ENCODE measurements around the gene WFIKKN2.
"Not testable (repeated sequence)": the region's sequence is repeated elsewhere in the genome, so short reads cannot be mapped to it uniquely, and the experiment has no call there.

The WFIKKN2 gene

DNA sequence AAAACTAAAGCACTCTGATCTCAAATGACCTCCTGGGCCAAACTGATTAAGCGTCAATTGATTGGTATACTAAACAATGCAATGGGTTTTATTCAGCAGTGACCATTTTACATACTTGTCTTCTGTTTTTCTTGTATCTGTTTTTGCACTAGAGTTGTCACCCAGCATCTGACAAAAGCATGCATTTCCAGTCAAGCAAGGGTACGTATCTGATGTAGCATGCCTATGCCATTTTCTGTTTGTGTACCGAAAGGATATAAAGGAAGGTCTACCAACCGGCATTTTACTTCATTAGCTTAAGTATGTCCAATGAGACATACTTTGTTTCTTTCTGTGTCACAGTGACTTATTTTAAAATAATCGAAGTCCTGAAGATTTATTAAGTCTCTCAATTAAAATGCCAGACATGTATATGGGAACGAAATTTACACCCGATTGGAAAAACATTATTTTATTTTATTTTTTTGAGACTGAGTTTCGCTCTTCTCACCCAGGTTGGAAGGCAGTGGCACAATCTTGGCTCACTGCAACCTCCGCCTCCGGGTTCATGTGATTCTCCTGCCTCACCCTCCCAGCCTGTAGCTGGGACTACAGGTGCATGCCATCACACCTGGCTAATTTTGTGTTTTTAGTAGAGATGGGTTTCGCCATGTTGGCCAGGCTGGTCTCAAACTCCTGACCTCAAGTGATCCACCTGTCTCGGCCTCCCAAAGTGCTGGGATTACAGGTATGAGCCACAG is 23.3 kb downstream of the WFIKKN2 start:
- no peak for DNase-seq

DNA sequence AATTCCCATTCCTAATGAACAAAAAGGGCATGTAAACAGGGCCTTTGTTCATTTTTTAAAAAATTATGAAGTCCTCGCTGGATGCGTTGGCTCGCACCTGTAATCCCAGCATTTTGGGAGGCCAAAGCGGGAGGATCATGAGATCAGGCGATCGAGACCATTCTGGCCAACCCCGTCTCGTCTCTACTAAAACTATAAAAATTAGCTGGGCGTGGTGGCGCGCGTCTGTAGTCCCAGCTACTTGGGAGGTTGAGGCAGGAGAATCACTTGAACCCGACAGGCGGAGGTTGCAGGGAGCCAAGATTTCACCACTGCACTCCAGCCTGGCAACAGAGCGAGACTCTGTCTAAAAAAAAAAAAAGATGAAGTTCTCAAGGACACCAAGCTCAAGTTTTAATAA is 24.3 kb downstream of the WFIKKN2 start:
- not testable (repeated sequence) for DNase-seq

DNA sequence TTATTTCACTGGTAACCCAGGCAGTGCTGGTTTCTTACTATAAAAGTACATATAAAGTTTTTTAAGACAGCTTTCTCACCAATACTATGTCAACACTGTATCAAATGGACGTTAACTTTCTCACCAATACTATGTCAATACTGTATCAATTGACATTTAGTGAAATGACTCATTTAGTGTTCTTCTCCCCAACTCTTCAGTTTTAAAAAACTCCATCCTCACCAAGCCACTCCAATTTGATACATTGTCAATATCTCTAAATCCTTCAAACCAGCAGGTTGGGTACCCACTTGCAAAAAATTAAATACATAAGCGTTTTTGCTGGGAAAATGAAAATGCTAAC is 25.9 kb downstream of the WFIKKN2 start:
- DNase-seq: no peak

DNA sequence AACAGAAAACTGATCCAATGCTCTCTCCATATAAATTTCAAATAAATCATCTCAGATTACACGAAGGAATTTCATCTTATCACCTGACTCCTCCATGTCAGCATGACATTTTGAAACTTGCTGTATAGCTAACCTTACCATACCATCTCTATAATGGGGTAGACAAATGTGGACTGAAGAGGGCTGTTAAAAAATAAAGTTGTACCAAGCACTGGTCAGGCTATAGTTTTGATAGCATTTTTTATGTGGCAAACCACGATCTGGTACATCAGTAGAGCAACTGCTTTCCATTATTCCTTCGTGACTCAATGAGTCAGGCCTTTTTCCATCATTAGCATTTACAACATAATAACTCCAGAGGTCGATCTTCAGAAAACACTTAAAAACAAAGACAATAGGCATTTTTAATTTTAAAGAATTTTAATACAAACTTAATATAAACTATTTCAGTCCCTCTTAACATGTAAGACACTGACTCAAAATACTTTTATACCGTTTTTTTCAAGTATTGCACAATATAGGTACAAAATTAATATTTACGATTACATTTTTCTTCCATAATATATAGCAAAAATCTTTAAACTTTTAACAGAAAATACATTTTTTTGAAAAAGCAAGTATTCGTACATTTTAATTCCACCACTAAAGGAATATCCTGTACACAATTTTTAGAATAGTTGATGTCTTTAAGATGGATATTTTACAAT is 26.6 kb downstream of the WFIKKN2 start:
- DNase-seq: no peak

DNA sequence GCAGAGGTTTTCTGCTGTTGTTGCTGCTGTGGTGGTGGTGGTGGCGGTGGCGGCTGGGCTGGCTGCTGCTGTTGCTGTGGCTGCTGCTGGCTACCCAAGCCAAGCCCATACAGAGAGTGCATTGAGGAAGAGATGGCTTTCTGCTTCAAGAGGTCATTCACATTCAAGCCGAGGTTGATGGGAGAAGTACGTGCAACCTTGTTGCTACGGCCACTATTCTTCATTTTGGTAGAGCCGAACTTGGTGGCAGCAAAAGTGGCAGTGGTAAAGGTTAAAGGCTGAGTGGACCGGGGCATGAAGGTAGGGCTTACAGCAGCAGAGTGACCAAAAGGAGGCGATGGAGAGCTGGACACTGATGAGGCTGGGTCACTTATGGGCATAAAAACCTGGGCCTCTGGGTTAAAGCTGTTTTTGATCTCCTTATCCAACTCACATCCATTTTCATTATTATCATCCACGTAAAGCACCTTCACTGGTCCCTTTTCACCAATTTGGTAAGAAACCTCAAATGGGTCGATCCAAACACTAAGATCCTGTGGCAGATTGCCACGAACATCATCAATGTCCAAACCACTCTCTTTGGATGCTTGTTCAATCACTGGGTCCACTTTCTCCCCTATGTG is 27.9 kb downstream of the WFIKKN2 start:
- DNase-seq: peak; percentile 35

- no peak for DNase-seq
These were observed 28.5 kb downstream of the WFIKKN2 start for GRCh38 chr17:50863931-50864330.

DNA sequence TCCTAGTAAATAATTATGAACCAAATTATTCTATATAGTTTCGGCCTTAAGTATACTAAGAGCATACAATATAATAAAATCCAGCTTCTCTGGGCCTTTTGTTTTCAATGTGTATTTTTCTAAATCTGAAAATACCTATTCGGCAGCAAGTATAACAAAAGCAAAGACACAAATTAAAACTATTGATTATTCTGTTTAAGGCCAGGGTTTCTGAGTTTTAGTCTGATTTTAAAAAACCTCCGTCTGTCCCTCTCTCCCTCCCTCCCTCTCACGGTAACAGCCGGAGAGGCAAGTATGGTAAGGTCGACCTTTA is 29.3 kb downstream of the WFIKKN2 start:
- DNase-seq: no peak

DNA sequence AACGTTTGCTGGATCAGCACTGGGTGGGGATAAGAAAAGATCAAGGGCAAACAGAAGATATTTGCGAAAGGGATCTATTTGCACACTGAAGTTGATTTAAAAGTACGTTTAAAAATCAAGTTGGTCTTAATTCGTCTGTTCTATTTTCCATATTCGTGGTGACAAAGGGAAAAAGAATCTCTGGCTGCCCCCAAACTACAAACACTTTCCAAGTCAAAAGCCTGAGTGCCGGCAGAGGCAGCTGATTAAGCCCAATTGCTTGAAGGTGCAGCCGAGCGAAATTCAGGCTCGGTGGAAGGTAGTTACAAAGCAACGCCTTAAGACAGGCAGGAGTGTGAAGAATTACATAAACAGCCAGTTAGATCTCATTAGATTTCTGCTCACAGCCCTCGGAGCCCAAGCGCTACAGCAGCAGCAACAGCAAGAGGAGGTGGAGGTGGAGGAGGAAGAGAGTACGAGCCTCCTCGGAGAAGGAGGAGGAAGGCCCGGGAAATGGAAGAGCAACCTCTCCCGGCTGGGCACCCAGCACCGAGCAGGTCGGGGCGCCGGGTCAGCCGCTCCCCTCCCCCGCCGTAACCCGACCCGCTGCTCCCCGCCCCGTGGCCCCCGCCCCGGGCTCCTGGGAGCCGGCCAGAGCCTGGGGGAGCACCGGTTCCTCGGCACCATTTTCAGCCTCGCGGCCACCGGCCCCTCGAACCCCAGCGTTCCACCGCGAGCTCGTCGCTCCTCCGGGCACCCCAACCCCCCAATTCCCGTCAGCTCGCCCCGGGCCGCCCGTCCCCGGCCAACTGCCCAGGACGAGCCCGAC is 29.9 kb downstream of the WFIKKN2 start:
- DNase-seq: peak; percentile 49

- no peak for DNase-seq
These were observed 30.5 kb downstream of the WFIKKN2 start for GRCh38 chr17:50865868-50866260.

DNA sequence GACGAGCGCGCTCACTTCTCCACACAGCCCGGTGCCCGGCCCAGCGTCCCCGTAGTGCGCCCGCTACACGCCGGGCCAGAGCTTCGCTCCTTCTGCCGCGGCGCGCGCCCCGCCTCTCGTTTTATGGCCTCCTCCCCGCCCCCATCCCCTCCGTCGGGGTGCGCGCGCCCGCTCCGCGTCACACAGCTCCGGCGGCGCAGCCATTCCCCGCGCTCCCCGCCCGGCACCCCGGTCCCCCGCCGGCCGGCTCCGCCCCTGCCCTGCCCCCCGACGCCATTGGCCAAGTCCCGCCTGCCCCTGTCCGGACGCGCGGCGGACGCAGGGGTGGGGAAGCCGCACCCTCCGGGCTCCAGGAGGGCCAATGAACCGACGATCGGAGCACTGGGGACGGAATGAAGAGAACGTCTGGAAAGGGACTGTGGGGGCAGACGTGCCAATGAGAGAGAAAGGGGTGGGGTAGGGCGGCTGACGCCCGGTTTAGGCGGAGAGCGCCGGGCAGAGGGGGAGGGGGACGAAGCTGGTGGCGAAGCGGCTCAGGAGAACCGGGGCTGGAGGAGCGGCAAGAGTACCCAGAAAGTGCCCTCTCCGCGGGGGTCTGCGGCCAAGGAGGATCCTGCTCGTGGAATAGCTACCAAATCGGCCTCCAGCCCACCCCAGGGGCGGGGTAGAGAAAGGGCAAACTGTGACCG is 31.0 kb downstream of the WFIKKN2 start, which contains the start of gene TOB1:
Gene TOB1, minus strand, starts transcription at position 94 of the 689 bp plus-strand sequence. CDS start 2,337 bp downstream, outside the sequence.
- peak; percentile 91 for DNase-seq

GRCh38 chr17:50866950-50867362 is 31.6 kb downstream of the WFIKKN2 start:
- no peak for DNase-seq

DNA sequence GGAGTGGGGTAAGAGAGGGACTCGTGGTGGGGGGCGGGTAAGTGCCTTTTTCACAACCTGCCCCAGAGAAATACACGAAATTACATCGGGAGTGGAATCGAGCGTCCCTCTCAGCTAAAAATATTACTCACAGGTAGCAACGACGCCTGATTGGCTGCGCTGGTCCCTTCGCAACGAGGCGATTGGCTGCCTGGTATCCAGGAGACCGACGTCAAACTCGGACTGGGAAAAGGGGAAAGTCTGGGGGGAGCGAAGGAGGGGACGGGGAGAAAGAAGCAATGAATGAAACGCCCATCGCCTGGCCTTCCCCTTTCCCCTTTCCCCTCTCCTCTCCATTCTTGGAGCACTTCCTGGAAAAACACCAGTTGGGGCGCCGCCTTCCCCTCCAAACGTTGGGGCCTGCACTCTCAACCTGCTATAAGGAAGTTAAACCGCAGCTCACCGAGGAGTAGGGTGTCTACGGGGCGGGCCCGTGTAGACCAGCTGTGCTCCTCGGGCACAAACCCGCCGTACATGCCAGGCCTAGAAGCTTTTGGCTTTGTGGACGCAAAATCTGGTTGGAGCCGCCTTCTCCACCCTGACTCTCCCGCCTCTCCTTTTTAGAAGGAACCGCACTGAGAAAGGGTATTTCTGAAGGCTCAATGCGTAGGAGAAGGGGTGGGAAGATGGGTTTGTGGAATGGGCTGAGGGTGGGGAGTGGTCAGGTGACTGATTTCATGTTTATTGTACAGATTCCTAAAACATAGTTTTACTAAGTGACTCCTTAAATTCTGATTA is 32.2 kb downstream of the WFIKKN2 start:
- DNase-seq: peak; percentile 82

GRCh38 chr17:50868140-50868438 is 32.7 kb downstream of the WFIKKN2 start:
- no peak for DNase-seq

DNA sequence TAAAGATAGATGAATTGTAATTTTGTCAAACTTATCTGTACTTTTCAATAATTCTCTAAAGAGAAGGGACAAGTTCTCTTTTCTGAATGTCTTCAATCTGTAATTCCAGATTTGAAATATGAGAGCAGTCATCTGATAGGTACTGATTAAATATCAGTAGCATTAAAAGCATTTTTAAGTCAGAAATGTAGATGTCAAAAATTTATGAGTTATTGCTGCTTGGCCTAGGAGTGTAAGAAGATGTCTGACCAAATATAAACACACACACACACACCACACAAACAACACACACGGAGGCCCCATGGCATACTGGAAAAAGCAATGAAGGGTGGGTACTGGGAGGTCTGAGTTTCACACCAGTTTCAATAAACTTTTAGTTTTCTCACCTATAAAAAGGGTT is 33.2 kb downstream of the WFIKKN2 start:
- DNase-seq: no peak

DNA sequence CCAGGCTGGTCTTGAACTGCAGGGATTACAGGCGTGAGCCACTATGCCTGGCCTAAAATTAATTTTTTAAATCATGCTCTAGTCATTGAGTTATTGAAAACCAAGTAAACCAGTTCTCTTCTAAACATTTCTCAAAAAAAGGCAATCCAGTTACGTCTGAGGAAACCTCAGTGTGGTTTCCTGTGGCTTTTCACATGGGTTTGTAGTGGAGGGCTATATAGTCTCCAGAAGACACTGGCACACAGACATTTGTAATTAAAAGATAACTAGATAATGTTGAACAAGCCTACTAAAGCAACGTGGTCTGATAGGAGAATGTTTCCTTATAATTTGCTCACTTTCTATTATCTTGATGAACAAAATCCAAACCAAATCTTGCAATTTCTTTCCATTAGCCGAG is 36.0 kb downstream of the WFIKKN2 start:
- no peak for DNase-seq

GRCh38 chr17:50871898-50872297 is 36.5 kb downstream of the WFIKKN2 start:
- DNase-seq: no peak

DNA sequence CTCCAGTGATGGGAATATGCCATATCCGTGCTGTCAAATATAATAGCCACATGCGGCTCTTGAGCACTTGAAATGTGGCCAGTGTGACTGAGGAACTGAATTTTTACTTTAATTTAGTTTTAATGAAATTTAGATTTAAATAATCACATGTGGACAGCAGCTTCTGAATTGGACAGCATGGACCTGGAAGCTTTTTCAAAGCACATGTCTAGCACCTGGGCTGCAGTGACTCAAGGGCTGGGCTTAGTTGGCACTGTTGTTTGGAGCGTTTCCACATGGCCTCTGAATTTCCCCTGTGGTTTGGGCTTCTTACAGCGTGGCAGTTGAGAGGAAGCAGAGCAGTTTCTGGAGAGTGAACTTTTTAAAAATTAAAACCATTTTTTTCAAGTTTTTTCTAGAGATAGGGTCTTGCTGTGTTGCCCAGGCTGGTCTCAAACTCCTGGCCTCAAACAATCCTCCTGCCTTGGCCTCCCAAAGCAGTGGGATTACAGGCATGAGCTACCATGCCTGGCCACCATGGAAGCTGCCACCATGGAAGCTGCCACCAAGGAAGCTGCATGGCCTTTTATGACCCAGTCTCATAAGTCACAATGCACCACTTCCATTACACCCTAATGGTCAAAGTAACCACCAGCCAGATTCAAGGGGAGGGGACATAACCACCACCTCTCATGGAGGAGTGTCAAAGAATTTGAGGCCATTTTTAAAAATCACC is 37.5 kb downstream of the WFIKKN2 start:
- DNase-seq: no peak

DNA sequence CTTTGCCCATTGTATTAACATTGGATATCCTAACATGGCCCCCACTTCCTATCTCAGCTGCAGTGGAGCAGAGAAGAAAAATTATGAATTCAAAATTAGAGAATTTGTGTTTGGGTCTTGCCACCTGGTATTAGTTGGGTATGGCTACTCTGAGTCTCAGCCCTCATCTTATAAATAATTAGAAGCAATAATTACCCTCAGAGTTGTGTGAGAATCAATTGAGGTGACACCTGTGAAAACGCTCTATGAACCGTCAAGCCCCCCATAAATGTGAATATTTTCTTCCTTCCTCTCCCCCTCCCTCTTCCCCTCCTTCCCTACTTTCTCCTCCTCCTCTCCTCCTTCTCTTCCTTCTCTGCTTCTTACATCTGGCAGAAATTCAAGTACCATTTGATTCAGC is 39.7 kb downstream of the WFIKKN2 start:
- no peak for DNase-seq

DNA sequence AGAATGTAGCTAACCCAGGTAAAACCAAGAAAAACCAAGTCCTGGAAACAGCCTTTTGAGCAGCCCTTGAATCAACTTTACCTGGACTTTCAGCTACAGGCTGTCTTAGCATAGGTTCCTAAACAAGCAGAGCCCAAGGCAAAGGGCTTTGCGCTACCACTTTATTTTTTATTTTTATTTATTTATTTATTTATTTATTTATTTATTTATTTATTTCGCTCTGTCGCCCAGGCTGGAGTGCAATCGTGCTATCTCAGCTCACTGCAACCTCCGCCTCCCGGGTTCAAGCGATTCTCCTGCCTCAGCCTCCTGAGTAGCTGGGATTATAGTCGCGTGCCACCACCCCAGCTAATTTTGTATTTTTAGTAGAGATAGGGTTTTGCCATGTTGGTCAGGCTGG is 41.7 kb downstream of the WFIKKN2 start:
- not testable (repeated sequence) for DNase-seq

DNA sequence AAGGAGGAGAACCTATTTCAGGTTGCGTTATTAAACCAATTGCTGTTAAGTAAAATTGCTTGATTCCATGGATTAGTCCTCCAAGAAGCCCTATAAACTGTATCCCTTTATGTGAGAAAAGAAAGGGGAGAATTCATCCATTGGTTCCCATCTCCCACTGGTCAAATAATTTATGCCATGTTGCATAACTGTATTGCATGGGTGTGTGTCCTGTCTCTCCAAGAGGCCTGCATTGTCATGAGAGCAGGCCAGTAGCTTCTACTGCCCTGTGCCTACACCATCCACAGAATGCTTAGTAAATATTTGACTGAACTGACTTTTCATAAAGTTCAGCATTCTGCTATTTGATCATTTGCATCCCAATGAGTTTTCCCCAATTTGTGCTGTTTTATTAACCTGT is 42.5 kb downstream of the WFIKKN2 start:
- DNase-seq: no peak

GRCh38 chr17:50879086-50879485 is 43.7 kb downstream of the WFIKKN2 start:
- DNase-seq: no peak

DNA sequence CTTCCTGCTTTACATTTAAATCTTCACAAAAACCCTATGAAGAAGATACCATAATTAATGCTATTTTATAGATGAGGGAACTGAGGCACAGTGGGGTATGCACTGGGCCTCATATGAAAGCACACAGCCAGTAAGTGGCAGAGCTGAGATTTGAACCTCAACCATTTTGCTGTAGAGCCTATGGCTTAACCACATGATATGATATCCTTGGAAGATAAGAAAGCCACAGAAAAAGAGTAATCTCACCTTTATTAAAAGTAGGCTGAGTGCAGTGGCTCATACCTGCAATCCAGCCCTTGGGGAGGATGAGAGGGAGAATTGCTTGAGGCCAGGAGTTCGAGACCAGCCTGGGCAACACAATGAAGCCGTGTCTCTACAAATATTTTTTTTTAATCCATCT is 45.8 kb downstream of the WFIKKN2 start:
- DNase-seq: no peak

Data from kidney glomerular epithelial cell (primary cell).